ENCODE data around the gene FADS3.

FADS3 gene

DNA sequence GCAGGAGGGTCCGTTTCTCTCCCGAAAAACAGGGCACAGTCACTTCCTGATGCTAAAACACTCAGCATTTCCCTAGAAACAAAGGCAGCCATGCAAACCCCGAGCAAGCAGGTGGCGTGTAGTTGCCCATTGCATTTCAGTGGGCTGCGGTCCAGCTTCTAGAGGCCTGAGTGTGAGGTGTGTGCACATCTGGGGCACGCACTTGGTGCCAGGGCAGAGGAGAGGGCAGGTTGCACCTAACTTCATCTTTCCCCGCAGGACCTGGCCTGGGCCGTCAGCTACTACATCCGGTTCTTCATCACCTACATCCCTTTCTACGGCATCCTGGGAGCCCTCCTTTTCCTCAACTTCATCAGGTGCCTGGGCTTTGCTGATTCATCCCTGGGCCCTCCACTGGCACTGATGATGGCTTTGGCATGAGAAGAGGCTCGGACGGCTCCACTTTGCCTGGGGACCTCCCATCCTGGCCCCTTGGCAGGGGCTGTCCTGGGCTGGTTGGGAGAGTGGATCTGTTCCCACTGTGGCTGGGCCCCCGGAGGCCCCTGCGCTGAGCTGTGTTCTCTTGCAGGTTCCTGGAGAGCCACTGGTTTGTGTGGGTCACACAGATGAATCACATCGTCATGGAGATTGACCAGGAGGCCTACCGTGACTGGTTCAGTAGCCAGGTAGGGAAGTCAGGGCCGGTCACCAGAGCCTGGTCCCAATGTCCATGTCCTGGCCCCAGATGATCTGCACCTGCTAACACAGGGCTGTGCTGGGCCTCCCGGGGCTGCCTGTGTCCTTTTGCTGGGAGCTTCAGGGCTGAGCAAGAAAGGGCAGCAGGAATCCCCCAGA is 28.4 kb downstream of the FADS3 start:
- FAIRE-seq: no peak

DNA sequence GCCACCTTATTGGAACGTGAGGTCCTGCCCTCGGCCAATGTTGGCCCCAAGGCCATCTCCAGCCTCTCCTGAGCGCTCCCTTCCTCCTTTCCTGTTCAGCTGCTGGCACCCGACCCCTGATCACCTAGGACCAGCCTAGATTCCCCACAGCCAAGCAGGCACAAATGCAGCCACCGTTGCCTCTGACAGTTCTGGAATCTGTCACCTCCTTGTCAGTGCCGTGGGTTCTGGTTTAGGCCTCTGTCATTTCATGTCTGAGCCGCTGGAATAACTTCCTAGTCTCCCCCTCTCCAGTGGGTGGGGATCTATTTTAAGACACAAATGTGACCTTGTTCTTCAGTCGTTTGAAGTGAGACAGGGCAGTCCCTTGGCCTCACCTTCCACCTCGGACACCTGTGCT is 29.7 kb downstream of the FADS3 start:
- FAIRE-seq (no peak), DNase-seq (ENCODE audit: low spot score) (no peak)

More for the DNA sequence above, 28.4 kb downstream of the FADS3 start:
- DNase-seq (ENCODE audit: low spot score): no peak

DNA sequence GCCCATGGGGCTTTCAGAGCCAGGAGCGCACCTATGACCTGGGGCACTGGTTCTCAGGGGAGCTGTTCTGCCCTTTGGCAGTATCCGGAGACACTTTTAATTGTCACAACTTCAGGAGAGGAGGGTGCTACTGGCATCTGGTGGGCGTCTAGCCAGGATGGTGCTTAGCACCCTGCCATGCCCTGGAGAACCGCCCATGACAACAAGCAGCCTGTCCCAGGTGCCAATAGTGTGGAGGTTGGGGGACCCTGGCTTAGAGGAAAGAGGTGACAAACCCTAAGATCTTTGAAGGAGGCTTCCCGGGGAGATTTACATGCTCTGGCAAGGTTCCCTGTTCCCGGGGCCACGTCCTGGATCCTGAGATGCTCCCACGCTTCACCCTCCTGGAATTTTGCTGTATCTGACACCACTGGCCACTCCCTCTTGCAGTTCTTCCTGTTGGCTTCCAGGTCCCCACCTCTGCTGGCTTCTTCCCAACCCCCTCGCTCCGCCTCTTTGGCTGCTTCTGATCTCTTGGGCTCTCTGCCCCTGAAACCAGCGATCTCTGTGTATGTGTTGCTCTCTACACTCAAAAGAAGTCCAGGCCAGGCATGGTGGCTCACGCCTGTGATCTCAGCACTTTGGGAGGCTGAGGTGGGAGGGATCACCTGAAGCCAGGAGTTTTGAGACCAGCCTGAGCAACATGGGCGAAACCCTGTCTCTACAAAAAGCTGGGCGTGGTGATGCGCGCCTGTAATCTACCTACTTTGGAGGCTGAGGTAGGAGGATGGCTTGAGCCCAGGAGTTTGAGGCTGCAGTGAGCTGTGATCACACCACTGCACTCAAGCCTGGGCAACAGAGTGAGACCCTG is 31.1 kb downstream of the FADS3 start:
- no peak for DNase-seq (ENCODE audit: low spot score)

DNA sequence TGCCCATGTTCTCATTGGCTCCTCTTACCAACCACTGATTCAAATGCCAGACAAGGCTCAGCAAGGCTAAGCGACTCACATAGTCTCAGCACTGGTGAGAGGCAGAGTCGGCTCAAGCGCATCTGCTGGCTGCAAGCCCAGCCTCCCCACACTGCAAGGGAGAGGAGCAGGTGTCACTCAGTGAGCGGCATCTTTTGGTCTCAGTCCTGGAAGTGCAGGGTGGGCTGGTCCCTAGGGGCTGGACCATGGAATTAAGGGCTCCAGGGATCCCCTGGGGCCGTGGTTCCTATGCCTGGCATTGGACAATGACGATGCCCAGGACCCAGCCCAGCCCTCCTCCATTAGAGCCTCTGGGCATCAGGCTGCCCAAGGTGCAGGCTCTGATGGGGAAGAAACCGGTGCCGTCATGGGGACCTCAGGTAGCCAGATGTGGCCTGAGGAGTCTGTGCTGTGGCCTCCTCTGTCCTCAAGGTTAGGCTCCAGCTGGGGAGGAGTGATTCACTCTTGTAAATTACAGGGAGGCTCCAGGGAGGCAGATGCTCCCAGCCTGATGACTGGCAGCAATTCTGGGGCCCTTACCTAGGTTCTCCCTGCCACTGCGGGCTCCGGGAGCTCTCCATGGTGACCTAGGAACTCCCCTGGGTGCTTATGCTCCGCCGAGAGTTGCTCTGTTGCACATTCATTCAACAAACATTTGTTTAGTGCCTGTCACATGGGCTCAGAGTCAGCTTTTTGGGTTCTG is 35.2 kb downstream of the FADS3 start:
- FAIRE-seq: no peak
- no peak for DNase-seq (ENCODE audit: low spot score)

More for the DNA sequence above, 31.1 kb downstream of the FADS3 start:
- FAIRE-seq: no peak

DNA sequence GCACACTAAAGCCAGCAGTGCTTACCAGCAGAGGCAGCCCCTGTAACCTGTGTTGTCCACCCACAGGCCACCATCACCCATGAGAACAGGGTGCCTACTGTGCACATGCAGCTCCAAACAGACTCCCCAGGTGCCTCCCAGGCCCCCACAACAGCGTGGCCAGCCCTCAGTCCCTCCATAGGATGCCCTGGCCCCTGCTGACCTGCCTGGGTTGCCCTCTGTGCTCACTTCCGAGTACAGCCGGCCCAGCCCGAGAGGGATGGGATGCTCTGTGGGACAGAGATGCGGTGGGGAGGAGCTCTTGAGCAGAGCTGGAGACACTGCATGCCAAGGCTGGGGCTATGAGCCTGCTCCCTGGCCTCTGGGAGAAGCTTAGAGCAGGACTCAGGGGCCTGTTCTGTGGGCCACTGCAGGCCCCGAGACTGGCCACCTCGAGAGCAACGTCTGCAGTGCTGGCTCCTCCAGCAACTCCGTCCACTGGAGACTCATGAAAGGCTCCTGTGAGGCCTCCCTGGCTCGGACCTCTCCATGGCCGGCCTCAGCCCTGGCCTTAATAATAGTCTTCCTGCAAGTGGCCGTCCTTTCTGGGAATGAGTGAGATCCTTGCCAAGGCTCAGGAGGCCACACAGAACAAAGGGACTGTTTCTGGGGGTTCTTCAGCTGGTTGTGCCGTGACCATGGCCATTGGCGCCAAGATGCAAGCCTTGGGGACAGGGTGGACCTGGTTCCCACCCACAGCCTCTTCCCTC is 36.2 kb downstream of the FADS3 start:
- DNase-seq (ENCODE audit: low spot score): no peak
- no peak for FAIRE-seq

DNA sequence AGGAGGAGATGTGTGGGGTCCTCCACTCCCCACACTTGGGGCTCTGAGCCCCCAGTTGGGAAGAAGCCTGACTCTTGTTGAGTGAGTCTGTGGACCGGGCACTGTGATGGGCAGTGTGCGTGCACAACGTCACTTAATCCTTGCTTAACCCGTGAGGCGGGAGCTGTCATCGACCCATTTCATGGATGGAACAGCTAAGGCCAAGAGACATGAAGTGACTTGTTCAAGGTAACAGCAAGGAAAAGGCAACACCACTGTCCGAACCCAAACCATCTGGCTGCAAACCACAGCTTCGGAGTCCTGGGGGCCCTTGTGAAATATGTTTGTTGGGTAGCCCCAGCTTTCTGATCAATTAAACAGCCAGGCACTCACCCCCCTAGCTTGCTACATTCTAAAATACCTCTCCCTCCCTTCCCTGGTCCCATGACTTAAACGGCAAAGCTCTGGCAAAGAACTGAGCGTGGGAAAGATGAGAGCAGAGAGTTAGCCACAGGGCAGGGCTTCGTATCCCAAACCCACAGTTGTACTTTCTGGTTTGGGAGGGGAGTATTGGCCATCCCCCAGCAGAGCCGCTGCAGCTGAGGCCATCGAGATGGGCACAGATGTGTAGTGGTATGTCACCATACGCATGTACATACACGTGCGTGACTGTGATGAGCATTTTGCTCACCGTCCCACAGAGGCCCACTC is 37.0 kb downstream of the FADS3 start:
- DNase-seq (ENCODE audit: low spot score) (no peak), FAIRE-seq (no peak)

DNA sequence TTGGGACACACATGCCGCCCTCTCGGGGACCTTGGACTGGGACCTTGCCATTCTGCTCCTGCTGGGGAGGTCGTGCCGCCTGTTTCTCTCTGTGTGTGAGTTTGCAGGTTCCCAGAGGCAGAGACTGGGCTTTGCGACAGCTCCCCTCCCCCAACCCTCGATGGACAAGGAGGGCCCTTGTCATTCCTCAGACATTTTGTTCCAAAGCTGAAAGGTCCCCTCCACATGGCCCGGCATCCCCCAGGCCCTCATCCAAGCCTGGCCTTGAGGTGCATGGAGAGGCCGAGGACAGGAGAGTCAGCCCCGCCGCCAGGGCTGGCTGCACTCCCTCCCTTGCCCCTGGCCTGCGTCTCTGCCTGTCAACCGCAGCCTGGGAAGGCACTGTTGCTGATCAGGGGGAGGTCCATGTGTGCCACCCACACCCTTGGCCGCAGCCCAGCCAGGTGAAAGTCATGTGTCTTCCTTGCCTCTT is 37.6 kb downstream of the FADS3 start:
- no peak for FAIRE-seq

DNA sequence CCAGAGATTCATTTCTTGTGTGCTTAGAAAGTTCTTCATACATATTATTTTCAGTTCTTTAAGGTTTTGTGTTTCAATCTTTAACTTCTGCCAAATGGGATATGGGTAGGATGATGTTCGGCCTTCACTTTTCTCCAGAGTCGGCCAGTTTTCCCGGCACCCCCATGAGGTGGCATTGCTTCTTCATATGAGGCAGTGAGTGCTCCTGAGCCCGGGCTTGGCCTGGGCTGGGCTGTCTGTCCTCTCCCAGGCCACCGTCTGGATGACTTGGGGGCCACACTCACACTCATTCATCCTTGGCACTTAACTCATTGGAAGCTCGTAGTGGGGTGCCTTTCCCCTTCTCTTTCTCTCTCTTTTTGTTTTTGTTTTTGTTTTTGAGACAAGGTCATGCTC is 39.4 kb downstream of the FADS3 start:
- DNase-seq (ENCODE audit: low spot score) (no peak), FAIRE-seq (no peak)

More for the DNA sequence above, 37.6 kb downstream of the FADS3 start:
- no peak for DNase-seq (ENCODE audit: low spot score)

DNA sequence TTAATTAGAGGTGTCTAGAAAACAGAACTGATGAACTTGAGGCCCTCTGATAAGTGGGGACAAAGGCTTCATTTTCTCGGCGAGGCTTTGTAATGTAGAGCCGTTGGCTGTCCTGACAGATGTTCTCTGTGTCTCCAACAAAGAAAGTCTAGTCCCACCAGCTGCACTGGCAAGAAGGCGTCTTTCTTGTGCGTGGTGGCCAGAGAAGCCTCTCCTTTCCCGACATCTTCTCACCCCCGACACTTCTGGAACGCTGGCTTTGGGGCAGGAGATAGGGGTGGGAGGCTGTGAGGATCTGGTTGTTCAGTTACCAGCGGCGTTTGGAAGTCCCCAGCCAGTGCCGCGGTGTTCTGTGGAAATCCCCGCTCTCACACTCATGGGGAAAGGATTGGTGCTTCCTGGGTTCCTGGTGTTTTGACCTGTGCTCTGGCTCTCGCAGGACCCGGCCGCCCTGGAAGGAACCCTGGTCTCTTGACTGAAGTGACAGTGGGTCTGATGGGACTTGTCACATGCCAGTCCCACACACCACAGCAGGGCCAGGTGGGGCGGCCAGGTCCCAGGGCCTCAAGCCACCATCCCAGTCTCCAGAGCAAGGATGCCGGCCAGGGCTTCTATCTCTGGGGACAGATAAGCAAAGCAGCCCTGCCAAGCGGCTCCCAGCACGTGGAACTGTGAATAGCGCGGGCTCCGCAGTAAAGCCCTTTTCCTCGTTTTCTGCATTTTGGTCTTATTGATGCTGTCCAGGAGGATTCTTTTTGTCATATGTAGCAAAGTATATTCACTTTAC is 40.0 kb downstream of the FADS3 start:
- DNase-seq (ENCODE audit: low spot score) (no peak), FAIRE-seq (no peak)

DNA sequence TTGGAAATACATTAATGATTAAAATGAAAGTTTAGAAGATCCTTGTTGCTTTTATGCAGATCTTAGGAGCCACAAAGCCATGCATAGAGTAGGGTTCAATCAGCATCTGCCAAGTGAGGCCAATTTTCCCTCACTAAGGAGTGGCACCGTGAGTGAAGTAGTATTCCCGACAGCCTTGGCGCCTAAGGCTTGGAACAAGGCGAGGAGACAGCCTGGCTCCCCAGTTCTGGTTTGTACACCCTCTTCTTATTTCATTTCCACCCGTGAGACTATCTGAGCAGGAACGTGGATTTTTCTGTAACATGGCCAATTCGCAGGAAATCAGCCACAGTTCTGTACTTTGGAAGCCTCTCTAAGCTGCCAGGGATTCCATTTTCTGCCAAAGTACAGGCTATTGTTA is 40.7 kb downstream of the FADS3 start:
- DNase-seq (ENCODE audit: low spot score) (no peak), FAIRE-seq (no peak)

DNA sequence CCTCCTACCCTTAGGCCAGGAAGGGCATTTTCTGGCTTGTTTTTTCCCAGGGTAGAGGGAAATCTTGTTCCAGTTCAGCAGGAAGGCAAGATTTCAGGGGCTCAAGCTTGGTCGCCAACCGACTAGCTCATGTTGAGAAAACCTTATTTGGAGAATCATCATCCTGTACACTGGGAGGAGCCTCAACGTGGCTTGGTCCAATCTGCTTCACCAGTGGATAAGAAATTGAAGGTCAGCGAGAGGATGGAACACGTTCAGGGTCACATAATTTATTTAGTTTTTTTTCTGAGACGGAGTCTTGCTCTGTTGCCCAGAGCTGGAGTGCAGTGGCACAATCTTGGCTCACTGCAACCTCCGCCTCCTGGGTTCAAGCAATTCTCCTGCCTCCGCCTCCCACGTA is 42.7 kb downstream of the FADS3 start:
- no peak for FAIRE-seq

DNA sequence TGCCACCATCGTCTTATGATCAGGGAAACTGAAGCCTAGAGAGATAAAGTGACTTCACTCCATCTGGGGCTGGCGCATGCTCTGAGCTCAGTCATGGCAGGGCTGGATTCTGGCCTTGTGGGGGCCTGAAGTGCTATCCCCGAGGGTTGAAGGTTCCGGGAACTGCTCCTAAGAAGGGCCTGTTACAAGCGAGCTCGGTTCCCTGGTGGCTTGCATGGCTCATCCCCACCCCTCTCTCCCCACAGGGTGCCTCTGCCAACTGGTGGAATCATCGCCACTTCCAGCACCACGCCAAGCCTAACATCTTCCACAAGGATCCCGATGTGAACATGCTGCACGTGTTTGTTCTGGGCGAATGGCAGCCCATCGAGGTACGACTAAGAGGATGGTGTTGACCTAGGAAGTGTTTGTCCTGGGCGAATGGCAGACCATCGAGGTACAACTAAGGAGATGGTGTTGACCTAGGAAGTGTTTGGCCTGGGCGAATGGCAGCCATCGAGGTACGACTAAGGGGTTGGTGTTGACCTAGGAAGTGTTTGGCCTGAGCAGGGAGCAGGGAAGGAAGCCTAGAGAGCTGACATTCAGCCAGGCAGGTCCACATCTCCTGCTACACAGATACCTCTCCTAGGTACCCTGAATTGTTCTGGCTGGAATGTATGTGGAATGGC is 43.3 kb downstream of the FADS3 start:
- DNase-seq (ENCODE audit: low spot score) (no peak), FAIRE-seq (no peak)

More for the DNA sequence above, 42.7 kb downstream of the FADS3 start:
- DNase-seq (ENCODE audit: low spot score): no peak

DNA sequence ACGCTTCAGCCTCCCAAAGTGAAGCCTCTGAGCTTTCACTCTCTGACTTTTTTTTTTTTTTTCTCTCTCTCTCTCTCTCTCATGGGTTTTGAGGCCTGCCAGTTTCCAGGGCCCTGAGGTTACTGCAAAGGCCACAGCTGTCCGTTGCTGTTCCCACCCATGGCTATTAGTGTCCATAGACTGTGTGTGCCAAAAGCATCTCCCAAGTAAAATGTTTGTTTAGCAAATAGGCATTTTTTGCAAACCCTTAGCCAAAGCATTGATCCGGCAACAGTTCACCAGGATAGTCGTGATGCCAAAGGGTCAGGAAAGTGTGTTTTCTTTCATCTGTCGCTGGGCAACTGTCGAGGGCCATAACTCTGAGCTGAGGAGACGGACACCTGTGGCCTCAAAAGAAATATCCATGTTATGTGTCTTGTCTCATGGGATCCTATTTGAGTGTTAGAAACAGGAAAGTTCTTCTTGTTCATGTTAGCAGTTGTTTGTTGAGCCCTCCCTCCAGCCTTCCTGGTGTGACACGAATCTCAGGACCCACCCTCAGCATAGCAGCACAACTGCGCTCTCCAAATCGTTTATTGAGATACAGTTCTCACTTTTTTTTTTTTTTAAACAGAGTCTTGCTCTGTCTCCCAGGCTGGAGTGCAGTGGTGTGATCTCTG is 44.9 kb downstream of the FADS3 start:
- no peak for FAIRE-seq
- DNase-seq (ENCODE audit: low spot score): no peak

DNA sequence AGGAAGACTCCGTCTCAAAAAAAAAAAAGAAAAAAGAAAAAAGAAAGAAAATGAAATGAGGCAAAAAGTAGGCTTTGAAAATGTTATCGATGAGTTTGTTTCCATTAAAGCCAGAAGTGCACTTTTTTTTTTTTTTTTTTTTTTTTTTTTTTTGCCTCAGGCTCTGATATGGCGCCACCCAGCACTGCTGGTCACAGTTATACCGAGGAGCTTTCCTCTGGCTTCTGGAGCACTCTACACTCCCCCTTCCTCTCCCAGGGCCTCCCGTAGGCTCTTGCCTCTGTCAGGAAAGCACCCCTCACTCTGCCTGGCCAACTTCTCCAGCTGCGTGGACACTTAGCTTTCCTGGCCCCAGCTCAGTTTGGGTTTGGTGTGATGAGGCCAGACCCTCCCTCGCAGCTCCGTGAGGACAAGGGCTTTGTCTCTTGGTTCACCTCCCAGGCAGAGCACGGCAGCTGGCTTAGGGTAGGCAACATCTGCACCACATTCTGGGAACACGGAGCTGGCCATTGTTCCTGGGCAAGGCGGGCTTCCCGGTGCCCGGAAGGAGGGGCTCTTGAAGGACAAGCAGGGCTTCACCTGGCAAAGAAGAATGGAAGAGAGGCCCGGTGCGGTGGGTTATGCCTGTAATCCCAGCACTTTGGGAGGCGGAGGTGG is 46.3 kb downstream of the FADS3 start:
- DNase-seq (ENCODE audit: low spot score): no peak
- FAIRE-seq: no peak

DNA sequence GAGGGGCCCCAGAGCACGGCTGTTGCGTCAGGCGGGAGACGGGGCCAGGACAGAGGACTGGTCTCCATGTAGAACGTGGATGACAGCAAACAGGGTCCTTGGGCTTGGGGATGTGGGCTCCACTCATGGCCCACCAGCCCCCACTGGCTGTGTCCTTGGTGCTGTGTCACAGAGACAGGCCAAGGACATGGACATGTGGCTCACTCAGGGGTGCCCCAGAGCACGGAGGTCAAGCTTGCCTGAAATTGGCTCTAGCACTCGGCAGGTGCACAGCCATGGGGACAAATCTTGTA is 48.9 kb downstream of the FADS3 start:
- FAIRE-seq: no peak

DNA sequence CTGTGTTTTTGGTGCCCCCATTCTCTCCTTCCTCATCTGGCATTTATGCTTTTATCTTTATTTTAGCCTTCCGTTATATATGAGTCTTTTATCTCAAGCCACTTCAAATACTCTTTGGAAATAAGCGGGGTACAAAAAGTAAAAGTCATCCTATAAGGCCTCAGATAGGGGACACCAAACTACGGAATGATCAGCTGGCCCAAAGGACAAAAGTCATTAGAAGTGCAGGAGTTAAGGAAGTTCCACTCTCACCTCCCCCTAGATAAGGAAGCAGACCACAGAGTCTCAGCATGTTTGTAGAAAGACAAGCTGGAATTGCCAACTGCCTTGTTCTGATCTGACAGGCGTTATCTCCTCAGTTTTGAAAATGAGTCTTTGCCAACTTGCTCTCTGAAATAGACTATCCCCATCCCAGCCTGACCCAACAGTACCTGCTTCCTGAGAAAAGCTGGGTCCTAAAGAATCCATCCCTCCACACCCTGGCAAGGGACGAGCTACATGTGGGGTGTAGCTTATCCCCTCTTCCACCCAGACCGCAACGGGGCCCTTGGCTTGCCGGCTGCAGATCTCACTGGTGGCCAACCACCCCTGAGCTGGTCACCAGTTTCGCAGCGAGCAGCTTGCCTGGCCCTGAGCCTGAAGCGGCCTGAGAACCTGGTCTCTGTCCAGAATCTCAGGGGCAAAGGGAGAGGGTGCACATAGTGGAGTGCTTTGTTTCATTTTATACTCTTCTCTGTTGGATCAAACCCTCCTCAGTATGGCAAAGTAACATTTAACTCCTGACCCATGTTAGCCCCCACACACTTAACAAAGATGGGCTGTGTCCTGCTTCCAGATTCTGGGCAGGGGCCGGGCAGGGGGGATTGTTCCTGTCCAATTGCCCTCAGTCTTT is 49.5 kb downstream of the FADS3 start:
- DNase-seq (ENCODE audit: low spot score) (no peak), FAIRE-seq (no peak)

More for the DNA sequence above, 48.9 kb downstream of the FADS3 start:
- DNase-seq (ENCODE audit: low spot score): no peak

DNA sequence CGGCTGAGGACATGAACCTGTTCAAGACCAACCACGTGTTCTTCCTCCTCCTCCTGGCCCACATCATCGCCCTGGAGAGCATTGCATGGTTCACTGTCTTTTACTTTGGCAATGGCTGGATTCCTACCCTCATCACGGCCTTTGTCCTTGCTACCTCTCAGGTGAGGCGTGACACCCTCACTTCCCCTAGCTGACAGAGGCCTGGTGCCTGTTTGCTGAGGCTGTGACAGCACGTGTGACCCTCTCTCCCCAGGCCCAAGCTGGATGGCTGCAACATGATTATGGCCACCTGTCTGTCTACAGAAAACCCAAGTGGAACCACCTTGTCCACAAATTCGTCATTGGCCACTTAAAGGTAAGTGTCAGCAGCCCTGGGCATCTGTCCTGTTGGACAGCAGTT is 51.0 kb downstream of the FADS3 start:
- DNase-seq (ENCODE audit: low spot score) (no peak), FAIRE-seq (no peak)
